HCT116 (cell line): ENCODE results near the gene RPUSD3. TPM values are rescaled to one million over a fixed set of nuclear protein-coding genes. Genes with fewer than 3 reads are reported as not detected.

ENCODE experiments used
- ATAC-seq: fragments of 200-7000 bp; cut with Tn5 transposase; 2 replicates; pipeline ENCODE4 v1.9.1; 2020; ENCODE audit warnings: mild to moderate bottlenecking, moderate library complexity
- BruUV-seq: library from RNA; stranded (reverse); fragments of 400-500 nt; replicated peaks from 2 replicates; lab custom pipeline; 2021; lab: Mats Ljungman, UMichigan
- CTCF ChIA-PET: fragments of 300-600 bp; sonication (Branson Sonifier 250); formaldehyde crosslinking; loops from one replicate; lab custom pipeline; 2021; ENCODE audit warnings: antibody characterized with exemption; lab: Charles Lee
- POLR2A ChIA-PET: fragments of 300-600, 350-600 bp; sonication (Branson Sonifier 250); formaldehyde crosslinking; loops from one replicate; lab custom pipeline; 2021; ENCODE audit warnings: antibody characterized with exemption; lab: Charles Lee
- RAD21 ChIA-PET, 2 experiments: fragments of 300-600 bp; sonication (Branson Sonifier 250); formaldehyde crosslinking; loops; one replicate each; lab custom pipeline; 2023; ENCODE audit warnings: low total read pairs in 2 of 2; ENCODE audit not compliant: uncharacterized antibody in 2 of 2, unreplicated experiment in 2 of 2, low non-redundant PET in 1 of 2; lab: Charles Lee
- DNase-seq: peaks from one replicate; pipeline ENCODE4 v3.0.0-alpha.2; 2010; ENCODE audit warnings: low read depth, low spot score
- H2AFZ ChIP-seq: fragments of 200-600 bp; shearing (Covaris generic), sonication (generic); 2 replicates; pipeline ENCODE4 v1.6.1; 2017; ENCODE audit warnings: low read depth, mixed run types, mixed read lengths, antibody characterized with exemption, low read length; ENCODE audit not compliant: poor library complexity, severe bottlenecking
- H3K27ac ChIP-seq: 2 replicates; pipeline ENCODE4 v1.5.1; 2012; ENCODE audit warnings: low read depth, low read length
- H3K27me3 ChIP-seq: fragments of 200-600 bp; sonication (generic); 2 replicates; pipeline ENCODE4 v1.6.1; 2016; ENCODE audit warnings: mixed run types, low read length, mixed read lengths; ENCODE audit not compliant: insufficient read depth
- H3K36me3 ChIP-seq, 2 experiments: fragments of 200-500 bp in 1 of 2; fragments of 200-600 bp in 1 of 2; sonication (Bioruptor generic) in 1 of 2; sonication (generic) in 1 of 2; 2 replicates each; pipeline versions ENCODE4 v1.5.1 to v1.6.1; 2014 to 2016; ENCODE audit warnings: low read length in 2 of 2, inconsistent platforms in 1 of 2, mixed read lengths in 1 of 2, mixed run types in 1 of 2; ENCODE audit not compliant: insufficient read depth in 2 of 2, control insufficient read depth in 1 of 2
- H3K4me1 ChIP-seq, 2 experiments: fragments of 200-600 bp in 1 of 2; sonication (generic) in 1 of 2; 2 replicates each; pipeline versions ENCODE4 v1.5.1 to v1.6.1; 2012 to 2017; ENCODE audit warnings: low read length in 2 of 2, inconsistent platforms in 1 of 2, mild to moderate bottlenecking in 1 of 2, mixed read lengths in 1 of 2, mixed run types in 1 of 2, moderate library complexity in 1 of 2; ENCODE audit not compliant: insufficient read depth in 2 of 2, control insufficient read depth in 1 of 2
- H3K4me2 ChIP-seq: fragments of 200-600 bp; sonication (generic); 2 replicates; pipeline ENCODE4 v1.6.1; 2017; ENCODE audit warnings: mixed run types, low read length, mixed read lengths
- H3K4me3 ChIP-seq, 2 experiments: fragments of 200-600 bp in 1 of 2; sonication (generic) in 1 of 2; replicated peaks in 1 of 2; 2 replicates each; pipeline ENCODE4 v1.5.1; 2011 to 2016; ENCODE audit warnings: low read length in 2 of 2, control low read depth in 1 of 2, low read depth in 1 of 2, mild to moderate bottlenecking in 1 of 2, mixed read lengths in 1 of 2, mixed run types in 1 of 2
- H3K79me2 ChIP-seq: fragments of 200-600 bp; sonication (generic); 2 replicates; pipeline ENCODE4 v1.6.1; 2017; ENCODE audit warnings: mild to moderate bottlenecking, mixed run types, low read length, moderate library complexity, mixed read lengths; ENCODE audit not compliant: insufficient read depth
- H3K9ac ChIP-seq: fragments of 200-600 bp; sonication (generic); 2 replicates; pipeline ENCODE4 v1.6.1; 2016; ENCODE audit warnings: low read length, mixed read lengths
- H3K9me2 ChIP-seq: fragments of 200-600 bp; sonication (generic), shearing (Covaris generic); 2 replicates; pipeline ENCODE4 v1.6.1; 2017; ENCODE audit warnings: mixed run types, mild to moderate bottlenecking, moderate library complexity; ENCODE audit not compliant: insufficient read depth
- H3K9me3 ChIP-seq, 2 experiments: fragments of 200-500 bp in 1 of 2; fragments of 200-600 bp in 1 of 2; sonication (Bioruptor generic) in 1 of 2; sonication (generic) in 1 of 2; 2 replicates each; pipeline ENCODE4 v1.6.1; 2014 to 2017; ENCODE audit warnings: low read length in 2 of 2, mixed read lengths in 2 of 2, inconsistent platforms in 1 of 2, low read depth in 1 of 2, mild to moderate bottlenecking in 1 of 2, mixed run types in 1 of 2, moderate library complexity in 1 of 2; ENCODE audit not compliant: control insufficient read depth in 1 of 2, insufficient read depth in 1 of 2
- H4K20me1 ChIP-seq: fragments of 200-600 bp; sonication (generic), shearing (Covaris generic); 2 replicates; pipeline ENCODE4 v1.6.1; 2017; ENCODE audit warnings: mixed run types, mild to moderate bottlenecking, moderate library complexity; ENCODE audit not compliant: insufficient read depth
- CBX3 ChIP-seq: IDR thresholded peaks from 2 replicates; pipeline ENCODE4 v1.6.1; 2012; ENCODE audit warnings: low read depth
- ELF1 ChIP-seq: IDR thresholded peaks from 2 replicates; pipeline ENCODE4 v1.6.1; 2012; ENCODE audit warnings: low read depth, borderline replicate concordance
- EZH2phosphoT487 ChIP-seq: fragments of 200-600 bp; IDR thresholded peaks from 2 replicates; pipeline ENCODE4 v1.6.1; 2018; ENCODE audit warnings: antibody characterized with exemption, borderline replicate concordance
- POLR2AphosphoS5 ChIP-seq: IDR thresholded peaks from 2 replicates; pipeline ENCODE4 v1.6.1; 2011; ENCODE audit warnings: mild to moderate bottlenecking, low read depth, low read length, moderate library complexity
- RAD21 ChIP-seq: IDR thresholded peaks from 2 replicates; pipeline ENCODE4 v1.6.1; 2012; ENCODE audit warnings: low read depth, mild to moderate bottlenecking
- SP1 ChIP-seq: IDR thresholded peaks from 2 replicates; pipeline ENCODE4 v1.6.1; 2012; ENCODE audit warnings: low read depth
- SRF ChIP-seq: IDR thresholded peaks from 2 replicates; pipeline ENCODE4 v1.6.1; 2012; ENCODE audit warnings: low read depth
- TCF7L2 ChIP-seq: IDR thresholded peaks from 2 replicates; pipeline ENCODE4 v1.7.0; 2011; ENCODE audit warnings: borderline replicate concordance, inconsistent platforms; ENCODE audit not compliant: insufficient read depth, insufficient read length; ENCODE audit errors: extremely low read depth
- YY1 ChIP-seq: IDR thresholded peaks from 2 replicates; pipeline ENCODE4 v1.6.1; 2011; ENCODE audit warnings: low read length, low read depth, moderate library complexity, mild to moderate bottlenecking; ENCODE audit not compliant: insufficient replicate concordance; ENCODE audit errors: extremely low read depth
- ZFX ChIP-seq: fragments of 450-650 bp; IDR thresholded peaks from 2 replicates; pipeline ENCODE4 v1.6.1; 2017
- intact Hi-C: fragments of 100-400 bp; cut with micrococcal nuclease; formaldehyde crosslinking; loops from 2 replicates; pipeline ENCODE4 v1.10.0; 2022
- total RNA-seq: library from RNA; stranded (reverse); gene quantifications from one replicate; pipeline ENCODE4 v1.2.1, GENCODE V29; 2021; ENCODE audit not compliant: unreplicated experiment
- TF ChIP-seq, protein P1 (sequence below), 3 experiments: fragments of 200-600 bp in 1 of 3; sonication (generic) in 1 of 3; IDR thresholded peaks in 2 of 3; conservative IDR thresholded peaks in 1 of 3; 2 replicates each; pipeline ENCODE4 v1.5.1; 2012 to 2017; ENCODE audit warnings: low read depth in 2 of 3, low read length in 2 of 3, antibody characterized with exemption in 1 of 3, borderline replicate concordance in 1 of 3, control low read depth in 1 of 3, mild to moderate bottlenecking in 1 of 3, mixed read lengths in 1 of 3, mixed run types in 1 of 3, moderate library complexity in 1 of 3; ENCODE audit not compliant: insufficient read depth in 1 of 3
- TF ChIP-seq, protein P2 (sequence below): IDR thresholded peaks from 2 replicates; pipeline ENCODE4 v1.6.1; 2012; ENCODE audit warnings: low read depth
- TF ChIP-seq, protein P3 (sequence below): IDR thresholded peaks from 2 replicates; pipeline ENCODE4 v1.6.1; 2012
- TF ChIP-seq, protein P4 (sequence below): IDR thresholded peaks from 2 replicates; pipeline ENCODE4 v1.6.1; 2011; ENCODE audit warnings: mild to moderate bottlenecking, low read length, moderate library complexity; ENCODE audit not compliant: insufficient replicate concordance; ENCODE audit errors: extremely low read depth

The RPUSD3 gene
- total RNA-seq, 1 experiment from 2014 or later: 58.0 TPM

DNA sequence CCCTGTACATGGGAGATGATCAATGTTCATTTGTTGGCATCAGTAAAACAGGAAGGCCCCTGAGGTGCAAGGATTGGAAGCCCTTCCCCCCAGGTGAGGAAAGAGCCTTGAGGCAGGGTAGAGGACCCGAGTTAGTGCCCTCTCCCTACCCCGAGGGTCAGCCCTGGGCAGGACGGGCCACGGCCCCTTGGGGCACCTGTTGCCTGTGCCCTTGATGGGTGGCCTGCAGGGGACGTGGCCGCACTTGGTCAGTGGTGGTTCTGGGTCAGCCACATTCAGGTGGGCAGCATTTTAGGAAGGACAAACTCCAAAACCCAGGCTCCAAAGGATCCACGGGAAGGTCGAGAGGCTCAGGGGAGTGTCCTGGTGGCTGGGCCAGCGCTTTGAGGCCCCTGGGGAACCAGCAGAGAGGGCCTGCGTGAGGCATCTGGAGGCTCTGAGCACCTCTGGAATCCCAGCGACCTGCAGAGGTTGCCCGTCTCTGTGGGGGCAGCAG lies 15.8 kb upstream of the RPUSD3 start:
- no peak overlapping the region for H3K4me3 ChIP-seq
- intact Hi-C loops: no loop called here
- ATAC-seq: no peak
- CTCF ChIA-PET: no interaction called here
- H3K27me3 ChIP-seq: no peaks in the 10 kb centered on the region
- H2AFZ ChIP-seq: no peak overlapping the region
- no peaks in the 10 kb centered on the region for H4K20me1 ChIP-seq
- no peaks in the 10 kb centered on the region for H3K9me2 ChIP-seq
- POLR2A ChIA-PET: no interaction called here
- no peak overlapping the region for H3K27ac ChIP-seq
- no peaks in the 10 kb centered on the region for H3K36me3 ChIP-seq
- H3K9ac ChIP-seq: no peak overlapping the region
- H3K4me1 ChIP-seq: peaks cover 0 to 11% of the 10 kb centered on the region in 2 experiments; a peak in 1 of 4 replicates
- no peaks in the 10 kb centered on the region for H3K79me2 ChIP-seq
- BruUV-seq: no TSS peak
- TF ChIP-seq, protein P1, sequence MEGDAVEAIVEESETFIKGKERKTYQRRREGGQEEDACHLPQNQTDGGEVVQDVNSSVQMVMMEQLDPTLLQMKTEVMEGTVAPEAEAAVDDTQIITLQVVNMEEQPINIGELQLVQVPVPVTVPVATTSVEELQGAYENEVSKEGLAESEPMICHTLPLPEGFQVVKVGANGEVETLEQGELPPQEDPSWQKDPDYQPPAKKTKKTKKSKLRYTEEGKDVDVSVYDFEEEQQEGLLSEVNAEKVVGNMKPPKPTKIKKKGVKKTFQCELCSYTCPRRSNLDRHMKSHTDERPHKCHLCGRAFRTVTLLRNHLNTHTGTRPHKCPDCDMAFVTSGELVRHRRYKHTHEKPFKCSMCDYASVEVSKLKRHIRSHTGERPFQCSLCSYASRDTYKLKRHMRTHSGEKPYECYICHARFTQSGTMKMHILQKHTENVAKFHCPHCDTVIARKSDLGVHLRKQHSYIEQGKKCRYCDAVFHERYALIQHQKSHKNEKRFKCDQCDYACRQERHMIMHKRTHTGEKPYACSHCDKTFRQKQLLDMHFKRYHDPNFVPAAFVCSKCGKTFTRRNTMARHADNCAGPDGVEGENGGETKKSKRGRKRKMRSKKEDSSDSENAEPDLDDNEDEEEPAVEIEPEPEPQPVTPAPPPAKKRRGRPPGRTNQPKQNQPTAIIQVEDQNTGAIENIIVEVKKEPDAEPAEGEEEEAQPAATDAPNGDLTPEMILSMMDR (IDR thresholded peaks at IDR 0.05 in 2 of 3, conservative IDR thresholded peaks at IDR 0.05 in 1 of 3; ENCODE audit: borderline replicate concordance in 1 of 3, insufficient read depth in 1 of 3, low read depth in 2 of 3, low read length in 2 of 3): no peak
- no peak for TF ChIP-seq TCF7L2
- no peak for TF ChIP-seq YY1
- TF ChIP-seq CBX3: no peak
- no peak for TF ChIP-seq RAD21
- TF ChIP-seq, protein P2, sequence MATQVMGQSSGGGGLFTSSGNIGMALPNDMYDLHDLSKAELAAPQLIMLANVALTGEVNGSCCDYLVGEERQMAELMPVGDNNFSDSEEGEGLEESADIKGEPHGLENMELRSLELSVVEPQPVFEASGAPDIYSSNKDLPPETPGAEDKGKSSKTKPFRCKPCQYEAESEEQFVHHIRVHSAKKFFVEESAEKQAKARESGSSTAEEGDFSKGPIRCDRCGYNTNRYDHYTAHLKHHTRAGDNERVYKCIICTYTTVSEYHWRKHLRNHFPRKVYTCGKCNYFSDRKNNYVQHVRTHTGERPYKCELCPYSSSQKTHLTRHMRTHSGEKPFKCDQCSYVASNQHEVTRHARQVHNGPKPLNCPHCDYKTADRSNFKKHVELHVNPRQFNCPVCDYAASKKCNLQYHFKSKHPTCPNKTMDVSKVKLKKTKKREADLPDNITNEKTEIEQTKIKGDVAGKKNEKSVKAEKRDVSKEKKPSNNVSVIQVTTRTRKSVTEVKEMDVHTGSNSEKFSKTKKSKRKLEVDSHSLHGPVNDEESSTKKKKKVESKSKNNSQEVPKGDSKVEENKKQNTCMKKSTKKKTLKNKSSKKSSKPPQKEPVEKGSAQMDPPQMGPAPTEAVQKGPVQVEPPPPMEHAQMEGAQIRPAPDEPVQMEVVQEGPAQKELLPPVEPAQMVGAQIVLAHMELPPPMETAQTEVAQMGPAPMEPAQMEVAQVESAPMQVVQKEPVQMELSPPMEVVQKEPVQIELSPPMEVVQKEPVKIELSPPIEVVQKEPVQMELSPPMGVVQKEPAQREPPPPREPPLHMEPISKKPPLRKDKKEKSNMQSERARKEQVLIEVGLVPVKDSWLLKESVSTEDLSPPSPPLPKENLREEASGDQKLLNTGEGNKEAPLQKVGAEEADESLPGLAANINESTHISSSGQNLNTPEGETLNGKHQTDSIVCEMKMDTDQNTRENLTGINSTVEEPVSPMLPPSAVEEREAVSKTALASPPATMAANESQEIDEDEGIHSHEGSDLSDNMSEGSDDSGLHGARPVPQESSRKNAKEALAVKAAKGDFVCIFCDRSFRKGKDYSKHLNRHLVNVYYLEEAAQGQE: no peak
- no peak for TF ChIP-seq SP1
- TF ChIP-seq SRF: no peak
- no peak for TF ChIP-seq EZH2phosphoT487
- no peak for TF ChIP-seq ZFX
- TF ChIP-seq, protein P3, sequence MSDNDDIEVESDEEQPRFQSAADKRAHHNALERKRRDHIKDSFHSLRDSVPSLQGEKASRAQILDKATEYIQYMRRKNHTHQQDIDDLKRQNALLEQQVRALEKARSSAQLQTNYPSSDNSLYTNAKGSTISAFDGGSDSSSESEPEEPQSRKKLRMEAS: no peak
- TF ChIP-seq POLR2AphosphoS5: no peak
- TF ChIP-seq ELF1: no peak
- TF ChIP-seq, protein P4, sequence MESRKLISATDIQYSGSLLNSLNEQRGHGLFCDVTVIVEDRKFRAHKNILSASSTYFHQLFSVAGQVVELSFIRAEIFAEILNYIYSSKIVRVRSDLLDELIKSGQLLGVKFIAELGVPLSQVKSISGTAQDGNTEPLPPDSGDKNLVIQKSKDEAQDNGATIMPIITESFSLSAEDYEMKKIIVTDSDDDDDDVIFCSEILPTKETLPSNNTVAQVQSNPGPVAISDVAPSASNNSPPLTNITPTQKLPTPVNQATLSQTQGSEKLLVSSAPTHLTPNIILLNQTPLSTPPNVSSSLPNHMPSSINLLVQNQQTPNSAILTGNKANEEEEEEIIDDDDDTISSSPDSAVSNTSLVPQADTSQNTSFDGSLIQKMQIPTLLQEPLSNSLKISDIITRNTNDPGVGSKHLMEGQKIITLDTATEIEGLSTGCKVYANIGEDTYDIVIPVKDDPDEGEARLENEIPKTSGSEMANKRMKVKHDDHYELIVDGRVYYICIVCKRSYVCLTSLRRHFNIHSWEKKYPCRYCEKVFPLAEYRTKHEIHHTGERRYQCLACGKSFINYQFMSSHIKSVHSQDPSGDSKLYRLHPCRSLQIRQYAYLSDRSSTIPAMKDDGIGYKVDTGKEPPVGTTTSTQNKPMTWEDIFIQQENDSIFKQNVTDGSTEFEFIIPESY: no peak
- RAD21 ChIA-PET: no interaction called here
- no peak overlapping the region for H3K4me2 ChIP-seq
- no peaks in the 10 kb centered on the region for H3K9me3 ChIP-seq
- DNase-seq: no peak
